AML-193 (cell line): Measurements from ENCODE around the gene MRFAP1L1.
A peak's percentile ranks its signal among the peaks of the same experiment; 100 is the strongest.

Experiments used
- DNase-seq, 2 experiments: peaks; one replicate each; lab custom pipeline; 2025; lab: John Stamatoyannopoulos, UW

MRFAP1L1 gene

DNA sequence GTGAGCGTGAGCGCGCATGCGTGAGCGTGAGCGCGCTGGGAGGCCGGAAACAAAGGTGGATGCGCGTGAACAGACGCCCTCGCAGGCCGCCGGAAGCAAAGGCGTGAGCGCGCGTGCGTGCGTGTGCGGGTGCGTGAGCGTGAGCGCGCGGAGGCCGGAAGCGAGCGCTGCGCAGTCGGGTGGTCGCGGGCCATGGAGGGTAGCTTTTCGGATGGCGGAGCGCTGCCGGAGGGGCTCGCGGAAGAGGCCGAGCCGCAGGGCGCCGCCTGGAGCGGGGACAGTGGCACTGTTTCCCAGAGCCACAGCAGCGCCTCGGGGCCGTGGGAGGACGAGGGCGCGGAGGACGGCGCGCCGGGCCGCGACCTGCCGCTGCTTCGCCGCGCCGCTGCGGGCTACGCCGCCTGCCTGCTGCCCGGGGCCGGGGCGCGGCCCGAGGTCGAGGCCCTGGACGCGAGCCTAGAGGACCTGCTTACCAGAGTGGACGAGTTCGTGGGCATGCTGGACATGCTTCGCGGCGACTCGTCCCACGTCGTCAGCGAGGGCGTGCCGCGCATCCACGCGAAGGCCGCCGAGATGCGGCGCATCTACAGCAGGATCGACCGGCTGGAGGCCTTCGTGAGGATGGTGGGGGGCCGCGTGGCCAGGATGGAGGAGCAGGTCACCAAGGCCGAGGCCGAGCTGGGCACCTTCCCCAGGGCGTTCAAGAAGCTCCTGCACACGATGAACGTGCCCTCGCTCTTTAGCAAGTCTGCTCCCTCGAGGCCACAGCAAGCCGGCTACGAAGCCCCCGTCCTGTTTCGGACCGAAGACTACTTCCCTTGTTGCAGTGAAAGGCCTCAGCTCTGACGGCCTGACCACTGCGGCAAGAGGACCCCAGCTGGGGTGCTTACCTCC is 6.6 kb upstream of the MRFAP1L1 start, which contains the start of gene BLOC1S4:
TSS of gene BLOC1S4 (plus strand) at position 157 of the 894 bp plus-strand sequence. CDS start at position 193, 36 bp downstream.
- DNase-seq: peak; percentile 72 to 76

DNA sequence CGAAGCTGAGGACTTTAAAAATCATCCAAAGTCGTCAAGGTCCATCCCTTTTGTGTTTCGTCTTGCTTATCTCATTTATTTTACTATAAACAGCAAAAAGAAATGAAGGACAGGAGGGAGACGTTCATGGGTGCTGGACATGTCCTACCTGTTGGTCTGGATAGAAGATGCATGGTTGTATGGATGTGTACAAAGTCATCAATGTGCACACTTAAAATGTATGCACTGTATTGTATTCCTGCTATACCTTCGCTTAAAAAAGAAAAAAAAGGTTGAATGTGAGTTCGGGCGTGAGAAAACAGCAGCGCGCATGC is 6.0 kb upstream of the MRFAP1L1 start:
- no peak for DNase-seq

DNA sequence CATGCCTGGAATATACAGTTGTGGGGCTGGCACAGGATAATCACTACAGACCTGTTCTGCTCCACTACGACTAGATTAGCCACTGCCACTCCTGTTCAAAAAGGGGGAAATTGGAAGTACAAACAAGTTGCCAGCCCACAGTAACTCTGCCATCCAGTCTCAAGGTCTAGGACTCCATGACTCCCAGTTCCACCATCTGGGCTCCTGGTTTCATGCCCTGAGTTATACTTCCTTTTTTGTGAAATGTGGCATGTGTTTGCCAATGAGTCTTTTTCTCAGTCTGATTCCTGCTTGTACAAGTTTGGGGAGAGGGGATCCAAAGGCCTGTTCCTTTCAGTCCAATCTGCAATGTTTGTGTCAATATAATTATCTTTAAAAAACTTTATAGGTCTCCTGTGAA is 5.3 kb upstream of the MRFAP1L1 start:
- DNase-seq: no peak

DNA sequence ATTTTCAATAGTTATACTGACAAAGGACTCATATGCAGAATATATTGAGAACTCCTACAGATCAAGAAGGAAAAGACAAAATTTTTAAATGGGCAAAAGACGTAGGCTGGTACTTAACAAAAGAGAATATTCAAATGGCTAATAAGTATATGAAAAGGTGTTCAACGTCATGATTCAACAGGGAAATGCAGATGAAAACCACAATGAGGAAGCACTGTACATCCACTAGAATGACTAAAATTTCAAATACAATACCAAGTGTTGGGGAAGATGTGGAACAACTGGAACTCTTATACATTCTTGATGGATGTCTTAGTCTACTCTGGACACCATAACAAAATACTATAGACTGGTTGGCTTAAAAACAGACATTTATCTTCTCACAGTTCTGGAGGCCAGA is 1.3 kb upstream of the MRFAP1L1 start:
- DNase-seq: peak in 1 of 2 experiments; percentile 15

DNA sequence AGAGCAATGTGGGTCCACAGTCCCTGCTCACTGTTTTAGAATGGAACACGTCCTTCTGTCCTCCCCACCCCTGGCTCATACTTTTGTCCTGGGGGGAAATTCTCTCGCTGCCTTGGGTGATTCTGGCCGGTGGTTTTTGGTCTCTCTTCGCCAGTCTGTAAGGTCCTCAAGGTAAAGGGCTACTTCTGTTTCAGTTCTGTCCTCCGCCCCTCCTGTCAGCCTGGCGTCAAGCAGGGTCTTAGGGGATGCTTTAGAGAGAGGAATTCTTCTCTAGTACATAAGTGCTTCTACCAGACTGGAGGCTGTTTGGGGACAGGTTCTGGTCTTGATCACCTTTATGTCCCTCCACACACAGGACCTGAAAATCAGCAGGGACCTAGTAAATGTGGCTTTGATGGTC is 617 bp upstream of the MRFAP1L1 start:
- DNase-seq: no peak

DNA sequence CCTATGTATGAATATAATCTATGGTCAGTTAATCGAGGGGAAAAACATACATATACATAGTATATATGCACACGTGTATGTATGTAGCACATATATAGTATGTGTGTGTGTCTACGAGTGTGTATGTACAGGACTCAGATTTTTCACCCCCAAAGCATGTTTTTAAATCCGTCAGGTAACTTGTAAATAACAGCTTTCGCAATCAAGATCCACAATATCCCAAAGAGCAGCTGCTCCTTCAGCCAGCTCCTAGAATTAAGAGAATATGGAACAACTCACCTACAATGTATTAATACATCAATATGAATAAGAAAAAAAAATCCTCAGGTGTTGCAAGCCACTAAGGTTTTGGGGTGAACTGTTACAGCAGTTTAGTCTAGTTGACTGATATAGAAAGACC is 3.5 kb downstream of the MRFAP1L1 start:
- DNase-seq: no peak

DNA sequence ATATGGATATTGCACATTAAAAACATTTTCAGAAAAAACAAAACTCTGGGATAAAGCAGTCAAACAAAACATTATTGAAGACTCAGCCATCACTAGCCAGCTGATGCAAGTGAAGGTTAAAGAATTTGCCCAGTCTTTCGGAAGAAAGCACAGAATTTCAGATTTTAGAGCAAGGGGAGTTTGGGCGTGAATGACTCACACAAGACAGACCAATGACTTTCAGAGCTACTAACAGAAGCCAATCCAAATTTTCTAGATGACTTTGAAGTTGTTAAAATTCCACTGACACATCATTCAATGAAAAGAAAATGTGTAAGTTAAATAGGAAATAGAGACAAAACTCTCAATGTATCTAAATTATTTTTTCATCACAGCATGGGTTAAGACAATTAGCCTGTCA is 4.0 kb downstream of the MRFAP1L1 start:
- no peak for DNase-seq

DNA sequence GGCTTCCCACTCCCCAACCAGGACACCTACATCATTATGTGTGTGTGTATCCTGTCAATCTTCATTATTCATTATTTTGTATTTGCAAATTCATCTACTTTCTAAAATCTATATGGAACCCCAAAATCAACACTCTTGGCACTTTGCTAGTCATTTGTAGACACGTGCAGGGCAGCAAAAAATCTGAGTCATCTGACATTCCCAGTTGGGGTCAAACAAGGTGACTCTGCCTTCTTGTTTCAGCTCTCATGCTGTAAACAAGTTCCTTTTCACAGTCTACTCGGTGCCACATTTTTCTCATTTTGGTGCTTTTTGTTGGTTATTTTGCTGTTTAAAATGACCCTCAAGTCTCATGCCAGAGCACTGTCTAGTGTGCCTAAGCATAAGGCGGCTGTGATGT is 5.9 kb downstream of the MRFAP1L1 start:
- DNase-seq: no peak

DNA sequence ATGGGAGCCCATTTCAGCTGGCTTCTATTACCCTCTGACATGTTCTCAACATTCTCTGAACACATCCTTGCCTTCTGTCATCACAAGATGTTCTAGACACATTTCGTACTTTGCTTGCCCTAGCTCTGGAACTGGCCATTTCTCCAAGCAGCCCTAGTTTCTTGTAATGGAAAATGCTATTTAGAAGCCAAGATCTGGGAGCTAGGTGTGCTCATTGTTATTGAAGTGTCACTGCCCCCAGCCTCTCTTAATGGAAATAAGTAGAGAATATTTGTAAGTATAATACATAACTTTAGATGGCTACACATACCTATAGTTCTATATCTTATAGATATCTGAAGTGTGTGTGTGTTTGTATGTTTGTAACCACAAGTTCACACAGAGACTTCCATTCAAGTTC is 6.9 kb downstream of the MRFAP1L1 start:
- DNase-seq: no peak

DNA sequence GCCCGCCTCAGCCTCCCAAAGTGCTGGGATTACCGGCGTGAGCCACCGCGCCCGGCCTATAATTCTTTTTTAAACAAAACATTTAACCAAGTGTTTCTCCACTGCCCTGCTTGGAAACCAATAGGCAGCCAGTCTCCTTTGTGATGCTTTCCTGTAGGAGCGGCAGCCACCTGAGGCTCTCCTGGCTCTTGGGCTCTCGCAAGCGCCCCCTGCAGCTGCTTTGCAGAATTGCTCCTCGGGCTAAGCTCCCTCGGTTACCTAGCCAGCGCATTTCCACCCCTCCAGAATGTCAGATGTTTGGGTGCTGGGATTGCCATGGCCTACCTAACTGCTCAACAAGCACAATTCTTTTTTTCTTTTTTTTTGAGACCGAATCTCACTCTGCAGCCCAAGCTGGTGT is 8.3 kb downstream of the MRFAP1L1 start:
- DNase-seq: no peak

DNA sequence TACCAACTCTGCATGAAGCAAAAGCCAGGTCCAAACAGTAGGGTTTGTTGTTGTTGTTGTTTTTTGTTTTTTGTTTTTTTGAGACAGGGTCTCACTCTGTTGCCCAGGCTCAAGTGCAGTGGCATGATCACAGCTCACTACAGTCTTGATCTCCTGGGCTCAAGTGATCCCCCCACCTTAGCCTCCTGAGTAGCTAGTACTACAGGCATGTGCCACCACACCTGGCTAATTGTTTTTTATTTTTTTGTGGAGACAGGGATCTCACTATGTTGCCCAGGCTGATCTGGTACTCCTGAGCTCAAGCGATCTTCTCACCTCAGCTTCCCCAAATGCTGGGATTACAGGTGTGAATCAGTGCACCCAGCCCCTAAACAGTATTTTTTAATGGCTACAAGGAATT is 9.8 kb downstream of the MRFAP1L1 start:
- no peak for DNase-seq

DNA sequence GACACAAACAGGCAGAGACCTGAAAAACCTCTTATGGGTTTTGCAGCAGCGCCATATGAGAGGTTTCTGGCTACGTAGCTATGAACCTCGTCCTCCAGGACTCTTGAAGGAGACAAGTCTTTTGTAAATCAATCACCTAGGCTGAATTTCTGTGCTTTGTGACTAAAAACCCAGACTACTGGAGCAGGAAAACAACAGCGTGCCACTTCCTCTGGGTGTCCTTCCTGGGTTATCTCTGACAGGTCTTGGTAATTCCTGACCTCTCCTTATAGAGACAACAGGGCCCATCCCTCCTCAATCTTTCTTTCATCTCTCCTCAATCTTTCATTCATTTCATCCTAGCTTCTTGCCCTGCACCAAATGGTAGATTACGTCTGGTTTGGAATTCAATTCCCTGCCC is 10.3 kb downstream of the MRFAP1L1 start:
- no peak for DNase-seq

DNA sequence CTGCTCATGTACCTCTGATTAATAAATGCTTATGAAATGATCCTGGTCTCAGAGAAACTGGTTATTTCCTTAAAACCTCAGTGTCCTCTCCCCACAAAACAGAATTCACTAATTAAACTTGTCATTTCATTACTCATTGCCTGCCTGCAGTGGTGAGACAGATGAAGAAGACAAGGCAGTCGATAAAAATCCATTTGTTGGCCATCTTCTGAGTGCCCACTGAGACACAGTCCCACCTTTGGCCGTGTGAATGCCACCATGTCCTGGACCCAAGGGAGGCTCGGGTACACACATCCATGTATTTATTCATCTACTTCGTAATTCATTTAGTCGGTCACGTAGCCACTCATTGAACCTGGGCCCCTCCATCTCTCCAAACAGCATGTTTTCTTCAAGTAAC is 12.5 kb downstream of the MRFAP1L1 start:
- no peak for DNase-seq

DNA sequence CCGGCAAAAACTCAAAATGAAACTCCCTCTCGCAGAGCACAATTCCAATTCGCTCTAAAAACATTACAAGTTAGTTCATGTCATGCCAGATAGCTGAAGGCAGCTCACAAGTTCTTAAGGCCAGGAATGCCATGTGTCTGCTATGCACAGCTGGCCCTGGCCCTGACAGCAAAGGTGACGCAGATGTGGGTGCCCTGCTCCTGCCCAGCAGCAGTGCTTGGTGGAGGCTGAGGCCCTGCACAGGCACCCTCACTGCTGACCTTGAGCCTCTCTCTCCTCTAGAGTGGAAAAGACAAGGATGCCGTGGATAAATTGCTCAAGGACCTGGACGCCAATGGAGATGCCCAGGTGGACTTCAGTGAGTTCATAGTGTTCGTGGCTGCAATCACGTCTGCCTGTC is 13.1 kb downstream of the MRFAP1L1 start:
- DNase-seq: no peak

DNA sequence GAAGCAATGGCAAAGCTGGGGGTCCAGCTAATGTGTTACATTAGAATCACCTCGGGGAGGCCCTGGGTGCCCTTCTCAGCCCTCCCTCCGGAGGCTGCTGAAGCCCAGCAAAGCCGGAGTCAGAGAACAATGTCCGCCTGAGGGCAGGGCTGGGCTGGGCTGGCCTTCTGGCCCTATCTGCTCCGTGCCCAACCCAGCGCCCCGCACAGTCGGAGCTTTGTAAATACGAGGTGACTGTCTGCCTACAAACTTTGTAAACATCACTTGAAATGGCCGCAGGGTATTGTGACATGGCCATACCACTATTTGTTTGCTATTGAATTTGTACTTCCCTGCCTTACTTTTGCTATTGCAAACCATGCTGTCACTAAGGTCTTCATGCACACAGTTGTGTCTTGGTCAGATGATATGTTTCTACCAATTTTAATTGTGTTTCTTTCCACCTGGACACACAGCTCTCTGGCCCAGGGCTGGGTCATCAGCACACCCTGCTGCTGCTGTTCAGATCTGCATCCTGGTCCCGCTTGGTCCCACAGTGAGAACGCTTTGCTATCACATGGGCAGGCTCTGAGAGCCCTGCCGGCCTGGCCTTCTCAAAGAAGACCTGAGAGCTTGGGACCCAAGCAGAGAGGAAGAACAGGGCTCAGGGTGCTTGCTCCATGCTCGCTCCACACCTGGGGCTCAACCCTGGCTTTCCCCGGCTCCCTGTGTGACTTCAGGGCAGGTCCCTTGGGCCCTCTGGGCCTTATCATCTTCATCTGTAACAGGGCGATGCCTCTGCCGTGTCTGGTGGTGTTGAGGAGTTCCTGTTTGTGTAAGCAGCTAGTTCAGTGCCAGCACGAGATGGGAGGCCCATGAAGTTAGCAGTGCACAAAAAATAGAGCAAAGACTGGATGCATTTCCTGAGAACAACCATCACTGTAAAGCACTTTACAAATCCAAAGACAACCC is 13.7 kb downstream of the MRFAP1L1 start:
- no peak for DNase-seq

DNA sequence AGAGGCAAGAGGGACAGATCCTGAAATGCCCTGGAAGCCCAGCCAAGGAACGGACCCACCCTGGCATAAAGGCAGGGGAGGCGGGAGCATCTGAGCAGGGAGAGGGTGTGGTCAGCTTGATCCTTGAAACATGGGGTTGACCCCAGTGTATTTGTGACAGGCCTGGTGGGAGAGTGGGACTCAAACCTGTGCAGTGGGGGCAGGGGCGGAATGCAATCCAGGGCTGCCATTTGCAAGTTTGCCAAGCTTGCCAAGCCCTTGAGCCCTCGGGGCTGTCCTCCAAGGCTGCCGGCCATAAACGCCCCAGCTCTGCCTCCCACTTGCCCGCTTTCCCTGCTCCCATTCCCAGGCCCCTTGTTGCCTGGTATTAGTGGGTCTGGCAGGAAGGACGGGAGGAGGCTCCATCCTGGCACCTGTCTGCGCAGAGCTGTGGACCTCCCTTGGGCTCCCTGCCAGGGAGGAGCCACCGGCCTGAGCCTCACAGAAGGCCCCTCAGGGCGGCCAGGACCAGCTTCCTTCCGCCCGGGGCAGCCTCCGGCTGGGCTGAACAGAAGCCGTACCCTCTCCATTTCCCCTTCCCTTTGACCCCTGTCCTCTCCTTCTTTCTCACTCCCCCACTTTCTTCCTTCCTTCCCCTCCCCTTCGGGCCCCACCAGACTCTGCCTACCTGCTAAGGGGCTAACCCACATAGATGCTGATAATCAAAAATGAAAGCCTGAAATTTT is 15.3 kb downstream of the MRFAP1L1 start:
- DNase-seq: no peak

DNA sequence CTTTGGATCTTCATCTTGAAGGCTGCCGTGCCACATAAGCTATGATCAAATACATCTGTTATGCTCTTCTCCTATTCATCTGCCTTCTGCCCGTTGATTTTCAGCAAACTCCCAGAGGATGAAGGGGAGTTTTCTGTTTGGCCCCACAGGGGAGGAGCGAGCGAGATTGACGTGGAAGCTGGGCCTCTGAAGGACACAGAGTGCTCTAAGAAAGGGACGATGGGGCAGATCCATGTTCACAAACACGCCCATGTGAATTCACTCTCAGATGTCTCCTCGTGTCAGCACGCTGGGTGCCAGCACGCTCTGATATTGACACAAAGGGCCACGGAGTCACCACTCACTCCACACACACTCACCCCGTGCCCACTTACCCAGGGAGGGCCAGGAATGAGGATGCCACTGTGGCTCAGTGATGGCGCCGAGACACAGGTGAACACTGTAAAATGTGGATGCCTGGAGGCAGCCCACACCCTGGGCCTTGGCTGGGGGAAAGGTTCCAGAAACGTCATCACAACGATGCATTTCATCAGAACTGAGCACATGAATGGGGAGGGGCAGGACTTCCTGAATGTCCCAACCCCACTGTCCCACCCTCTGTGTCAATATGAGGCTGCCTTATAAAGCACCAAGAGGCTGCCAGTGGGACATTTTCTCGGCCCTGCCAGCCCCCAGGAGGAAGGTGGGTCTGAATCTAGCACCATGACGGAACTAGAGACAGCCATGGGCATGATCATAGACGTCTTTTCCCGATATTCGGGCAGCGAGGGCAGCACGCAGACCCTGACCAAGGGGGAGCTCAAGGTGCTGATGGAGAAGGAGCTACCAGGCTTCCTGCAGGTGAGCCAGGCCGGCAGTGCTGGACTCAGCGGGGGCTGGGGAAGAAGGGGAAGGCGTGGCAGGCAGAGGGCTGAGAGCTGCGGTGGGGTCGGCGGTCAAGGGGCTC is 16.2 kb downstream of the MRFAP1L1 start, which contains the start of gene S100P:
TSS of gene S100P (plus strand) at position 648 of the 946 bp plus-strand sequence. CDS start at position 703, 55 bp downstream.
- DNase-seq: no peak

DNA sequence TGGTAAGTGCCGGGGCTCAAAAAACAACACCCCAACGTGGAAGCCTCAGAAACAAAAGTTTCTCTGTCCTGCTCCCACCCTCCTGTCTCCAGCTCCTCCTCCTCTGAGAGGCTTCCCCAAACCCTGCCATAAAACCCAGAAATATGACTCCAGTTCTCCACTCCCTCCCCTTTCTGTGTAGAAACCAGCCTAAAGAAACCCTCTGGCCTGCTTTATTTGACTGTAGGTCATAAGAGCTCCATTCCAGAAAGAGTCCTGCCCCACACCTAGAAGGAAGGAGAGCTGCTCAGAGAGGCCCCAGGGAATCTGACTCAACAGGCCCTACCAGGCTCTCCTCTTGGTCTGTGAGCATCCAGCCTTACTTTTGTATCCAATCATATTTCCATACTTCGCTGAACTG is 16.9 kb downstream of the MRFAP1L1 start:
- DNase-seq: no peak

DNA sequence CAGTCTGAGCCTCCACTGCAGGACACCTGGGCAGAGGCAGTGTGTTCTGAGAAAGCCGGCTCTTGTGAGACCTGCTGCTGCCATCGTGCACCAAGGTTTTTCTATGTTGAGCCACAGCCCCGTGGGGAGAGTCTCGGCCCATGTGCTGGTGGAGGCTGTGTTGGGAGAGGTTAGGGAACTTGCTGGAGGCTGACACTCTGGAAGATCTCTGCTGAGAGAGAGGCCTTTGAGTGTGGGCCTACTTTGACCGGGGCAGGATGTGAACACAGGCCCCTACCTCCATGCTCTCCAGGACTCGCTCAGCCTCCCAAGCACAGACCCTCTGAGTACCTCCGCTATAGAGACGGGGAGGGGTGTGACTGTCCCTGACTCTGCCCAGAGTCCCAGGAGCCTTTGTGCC is 17.3 kb downstream of the MRFAP1L1 start:
- DNase-seq: no peak

DNA sequence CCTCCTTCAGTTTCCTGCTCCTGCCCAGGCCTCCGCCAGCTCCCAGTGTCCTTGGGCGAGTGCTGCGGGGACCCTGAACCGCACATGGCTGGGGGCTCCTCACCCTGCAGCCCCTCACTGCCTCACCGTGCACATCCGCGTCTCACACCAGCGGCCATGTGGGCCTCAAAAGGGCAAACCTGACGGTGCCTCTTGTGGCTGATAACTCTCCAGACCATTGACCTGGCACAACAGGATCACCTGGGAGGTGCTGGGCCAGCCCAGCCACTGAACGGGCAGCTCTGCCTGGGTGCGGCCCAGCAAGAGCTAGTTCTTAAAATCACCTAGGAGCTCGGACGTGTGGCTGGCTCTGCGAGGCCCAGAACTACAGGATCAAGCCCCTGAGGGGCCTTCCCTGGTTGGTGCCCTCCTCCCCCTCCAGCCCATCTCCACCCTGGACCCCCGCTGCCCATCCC is 20.1 kb downstream of the MRFAP1L1 start:
- no peak for DNase-seq
